ENCODE data around the gene IFT172. TPM values are rescaled to one million over a fixed set of nuclear protein-coding genes. Genes with fewer than 3 reads are reported as not detected.

IFT172 gene
- total RNA-seq, 4 donors from 2014 or later = 12.1 to 29.7 (median 25.0) TPM

GRCh38 chr2:27497288-27497627, 7.7 kb upstream of the IFT172 start:
- intact Hi-C loops (cut with DNase I) = no loop called here
- Histone ChIP-seq H3K36me3 (peaks cover 0 to 1% (median 0%) of the 10 kb centered on the region in 4 donors), H3K27me3 (peaks cover 0 to 4% (median 2%) of the 10 kb centered on the region in 4 donors), H3K9me3 (no peaks in the 10 kb centered on the region), H3K27ac (replicated peaks in 1 of 4) (no peak overlapping the region), H3K4me3 (no peak overlapping the region), H3K4me1 (peaks cover 3 to 23% (median 17%) of the 10 kb centered on the region in 4 donors)
- 83% methylated on average over 4 of the region's 4 CpGs for WGBS
- TF ChIP-seq EP300 (IDR thresholded peaks at IDR 0.05) (no peak), POLR2A (IDR thresholded peaks at IDR 0.05; ENCODE audit: low read depth) (no peak), POLR2AphosphoS5 (IDR thresholded peaks at IDR 0.05) (no peak)
- TF ChIP-seq, protein P1, sequence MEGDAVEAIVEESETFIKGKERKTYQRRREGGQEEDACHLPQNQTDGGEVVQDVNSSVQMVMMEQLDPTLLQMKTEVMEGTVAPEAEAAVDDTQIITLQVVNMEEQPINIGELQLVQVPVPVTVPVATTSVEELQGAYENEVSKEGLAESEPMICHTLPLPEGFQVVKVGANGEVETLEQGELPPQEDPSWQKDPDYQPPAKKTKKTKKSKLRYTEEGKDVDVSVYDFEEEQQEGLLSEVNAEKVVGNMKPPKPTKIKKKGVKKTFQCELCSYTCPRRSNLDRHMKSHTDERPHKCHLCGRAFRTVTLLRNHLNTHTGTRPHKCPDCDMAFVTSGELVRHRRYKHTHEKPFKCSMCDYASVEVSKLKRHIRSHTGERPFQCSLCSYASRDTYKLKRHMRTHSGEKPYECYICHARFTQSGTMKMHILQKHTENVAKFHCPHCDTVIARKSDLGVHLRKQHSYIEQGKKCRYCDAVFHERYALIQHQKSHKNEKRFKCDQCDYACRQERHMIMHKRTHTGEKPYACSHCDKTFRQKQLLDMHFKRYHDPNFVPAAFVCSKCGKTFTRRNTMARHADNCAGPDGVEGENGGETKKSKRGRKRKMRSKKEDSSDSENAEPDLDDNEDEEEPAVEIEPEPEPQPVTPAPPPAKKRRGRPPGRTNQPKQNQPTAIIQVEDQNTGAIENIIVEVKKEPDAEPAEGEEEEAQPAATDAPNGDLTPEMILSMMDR (IDR thresholded peaks at IDR 0.05) = no peak
- DNase-seq (ENCODE audit: extremely low spot score) = no peak

- intact Hi-C loops (cut with DNase I) = no loop called here
- WGBS = 82% methylated on average over 12 of the region's 12 CpGs
- Histone ChIP-seq H3K27ac (replicated peaks in 1 of 4) (no peak within 1 kb of the TSS), H3K27me3 (peaks cover 0 to 4% (median 2%) of the 10 kb centered on the region in 4 donors), H3K4me1 (peaks cover 3 to 23% (median 17%) of the 10 kb centered on the region in 4 donors), H3K36me3 (peaks cover 0 to 7% (median 0%) of the 10 kb centered on the region in 4 donors), H3K4me3 (peak within 1 kb of the TSS in 2 of 4 donors; percentile 79 to 83), H3K9me3 (no peaks in the 10 kb centered on the region)
- TF ChIP-seq, protein P1 (IDR thresholded peaks at IDR 0.05) = no peak
- TF ChIP-seq POLR2A (IDR thresholded peaks at IDR 0.05; ENCODE audit: low read depth) (no peak), POLR2AphosphoS5 (IDR thresholded peaks at IDR 0.05) (no peak), EP300 (IDR thresholded peaks at IDR 0.05) (no peak)
- DNase-seq (ENCODE audit: extremely low spot score) = no peak
Observed at GRCh38 chr2:27496357-27497287, 7.1 kb upstream of the IFT172 start, which contains the start of gene GCKR. Gene GCKR, plus strand, starts transcription at chr2:27496839. Its CDS starts 66 bp downstream, at chr2:27496905.

- Histone ChIP-seq H3K4me3 (peak overlapping the region in 2 of 4 donors; percentile 79 to 83), H3K27ac (replicated peaks in 1 of 4) (no peak overlapping the region), H3K27me3 (peaks cover 0 to 4% (median 2%) of the 10 kb centered on the region in 4 donors), H3K4me1 (peaks cover 3 to 23% (median 17%) of the 10 kb centered on the region in 4 donors), H3K36me3 (peaks cover 0 to 8% (median 0%) of the 10 kb centered on the region in 4 donors), H3K9me3 (no peaks in the 10 kb centered on the region)
- WGBS = 56% methylated on average over 4 of the region's 4 CpGs
- TF ChIP-seq POLR2AphosphoS5 (IDR thresholded peaks at IDR 0.05) (no peak), EP300 (IDR thresholded peaks at IDR 0.05) (no peak), POLR2A (IDR thresholded peaks at IDR 0.05; ENCODE audit: low read depth) (no peak)
- TF ChIP-seq, protein P1 (IDR thresholded peaks at IDR 0.05) = no peak
- intact Hi-C loops (cut with DNase I) = no loop called here
- DNase-seq (ENCODE audit: extremely low spot score) = no peak
Observed at GRCh38 chr2:27495840-27496356, 6.4 kb upstream of the IFT172 start.

GRCh38 chr2:27494944-27495554, 5.5 kb upstream of the IFT172 start, which contains the start of gene FNDC4:
Gene FNDC4, minus strand, starts transcription at chr2:27495200. Its CDS starts 521 bp downstream, at chr2:27494679.
- H3K36me3 ChIP-seq = peaks cover 0 to 8% (median 0%) of the 10 kb centered on the region in 4 donors
- H3K27me3 ChIP-seq = peaks cover 0 to 4% (median 2%) of the 10 kb centered on the region in 4 donors
- 1% methylated on average over 12 of the region's 70 CpGs for WGBS
- peaks cover 3 to 29% (median 20%) of the 10 kb centered on the region in 4 donors for H3K4me1 ChIP-seq
- intact Hi-C loops (cut with DNase I) = no loop called here
- H3K9me3 ChIP-seq = no peaks in the 10 kb centered on the region
- peak within 1 kb of the TSS; percentile 63 to 74 (median 70) for H3K27ac ChIP-seq (replicated peaks in 1 of 4)
- no peak for DNase-seq (ENCODE audit: extremely low spot score)
- peak within 1 kb of the TSS; percentile 78 to 93 (median 81) for H3K4me3 ChIP-seq
- TF ChIP-seq POLR2AphosphoS5 (IDR thresholded peaks at IDR 0.05) = no peak
- TF ChIP-seq POLR2A (IDR thresholded peaks at IDR 0.05; ENCODE audit: low read depth) = no peak
- TF ChIP-seq EP300 (IDR thresholded peaks at IDR 0.05) = no peak
- TF ChIP-seq, protein P1 (IDR thresholded peaks at IDR 0.05) = no peak

All from esophagus muscularis mucosa (tissue), 4 donors.